Panc1 (cell line): ENCODE results near the gene HNRNPU. TPM values are rescaled to one million over a fixed set of nuclear protein-coding genes. Genes with fewer than 3 reads are reported as not detected.

Experiments
- ATAC-seq: fragments of 200-7000 bp; cut with Tn5 transposase; 2 replicates; pipeline ENCODE4 v1.9.1; 2020; ENCODE audit warnings: mild to moderate bottlenecking, moderate library complexity
- BruUV-seq: library from RNA; stranded (reverse); fragments of 400-500 nt; replicated peaks from 2 replicates; lab custom pipeline; 2021; lab: Mats Ljungman, UMichigan
- CTCF ChIA-PET: fragments of 300-600 bp; sonication (Branson Sonifier 250); formaldehyde crosslinking; loops from one replicate; lab custom pipeline; 2022; ENCODE audit warnings: antibody characterized with exemption; lab: Charles Lee
- POLR2A ChIA-PET: fragments of 300-600 bp; sonication (Branson Sonifier 250); formaldehyde crosslinking; loops from one replicate; lab custom pipeline; 2022; ENCODE audit warnings: antibody characterized with exemption; lab: Charles Lee
- DNase-seq: peaks from one replicate; pipeline ENCODE4 v3.0.0-alpha.2; 2010; ENCODE audit warnings: low read depth, low spot score
- H3K27ac ChIP-seq: 2 replicates; pipeline ENCODE4 v1.5.1; 2011; ENCODE audit warnings: mild to moderate bottlenecking, low read length, inconsistent platforms
- H3K27me3 ChIP-seq: fragments of 200-500 bp; sonication (Bioruptor generic); 2 replicates; pipeline ENCODE4 v1.6.0; 2014; ENCODE audit warnings: low read length, inconsistent platforms; ENCODE audit not compliant: control insufficient read depth, insufficient read depth
- H3K36me3 ChIP-seq: fragments of 200-500 bp; sonication (Bioruptor generic); 2 replicates; pipeline ENCODE4 v1.5.1; 2014; ENCODE audit warnings: inconsistent platforms, mild to moderate bottlenecking, low read length, moderate library complexity; ENCODE audit not compliant: control insufficient read depth, insufficient read depth
- H3K4me1 ChIP-seq: 2 replicates; pipeline ENCODE4 v1.5.1; 2011; ENCODE audit warnings: inconsistent platforms, mild to moderate bottlenecking, low read length, moderate library complexity; ENCODE audit not compliant: control insufficient read depth, insufficient read depth
- H3K4me3 ChIP-seq, 2 experiments: 2 replicates each; pipeline ENCODE4 v1.5.1; 2011 to 2012; ENCODE audit warnings: low read depth in 2 of 2, low read length in 2 of 2, mild to moderate bottlenecking in 2 of 2, inconsistent platforms in 1 of 2, moderate library complexity in 1 of 2
- H3K9me3 ChIP-seq: fragments of 200-500 bp; sonication (Bioruptor generic); 2 replicates; pipeline ENCODE4 v1.5.1; 2014; ENCODE audit warnings: low read depth, mild to moderate bottlenecking, inconsistent platforms, low read length, moderate library complexity; ENCODE audit not compliant: control insufficient read depth, insufficient read depth
- POLR2AphosphoS5 ChIP-seq: IDR thresholded peaks from 2 replicates; pipeline ENCODE4 v1.6.1; 2012; ENCODE audit warnings: mild to moderate bottlenecking, low read depth, low read length, moderate library complexity
- SIN3A ChIP-seq: IDR thresholded peaks from 2 replicates; pipeline ENCODE4 v1.6.1; 2012; ENCODE audit warnings: low read depth, mild to moderate bottlenecking, low read length, moderate library complexity, borderline replicate concordance; ENCODE audit not compliant: insufficient read depth
- TCF7L2 ChIP-seq: IDR thresholded peaks from 2 replicates; pipeline ENCODE4 v1.6.1; 2011; ENCODE audit warnings: mild to moderate bottlenecking, low read depth, low read length, inconsistent platforms
- in situ Hi-C: cut with HindIII; loops from 2 replicates; pipeline ENCODE4 v1.10.0; 2016; ENCODE audit warnings: low sequenced_read_pairs, low pct_unique_long_range_greater_than_20kb
- intact Hi-C: fragments of 100-400 bp; cut with micrococcal nuclease; formaldehyde crosslinking; loops from one replicate; pipeline ENCODE4 v1.10.0; 2022; ENCODE audit not compliant: unreplicated experiment
- total RNA-seq: library from RNA; stranded (reverse); gene quantifications from one replicate; pipeline ENCODE4 v1.2.1, GENCODE V29; 2021; ENCODE audit not compliant: unreplicated experiment
- TF ChIP-seq, protein P1 (sequence below): fragments of 450-650 bp; IDR thresholded peaks from 2 replicates; pipeline ENCODE4 v1.5.1; 2017; ENCODE audit warnings: mild to moderate bottlenecking
- TF ChIP-seq, protein P2 (sequence below), 2 experiments: IDR thresholded peaks; 2 replicates each; pipeline ENCODE4 v1.6.1; 2011 to 2012; ENCODE audit warnings: low read depth in 2 of 2, control low read depth in 1 of 2, low read length in 1 of 2, mild to moderate bottlenecking in 1 of 2, moderate library complexity in 1 of 2; ENCODE audit not compliant: insufficient read depth in 1 of 2

Gene HNRNPU
- total RNA-seq, 1 experiment from 2014 or later: 361 TPM

DNA sequence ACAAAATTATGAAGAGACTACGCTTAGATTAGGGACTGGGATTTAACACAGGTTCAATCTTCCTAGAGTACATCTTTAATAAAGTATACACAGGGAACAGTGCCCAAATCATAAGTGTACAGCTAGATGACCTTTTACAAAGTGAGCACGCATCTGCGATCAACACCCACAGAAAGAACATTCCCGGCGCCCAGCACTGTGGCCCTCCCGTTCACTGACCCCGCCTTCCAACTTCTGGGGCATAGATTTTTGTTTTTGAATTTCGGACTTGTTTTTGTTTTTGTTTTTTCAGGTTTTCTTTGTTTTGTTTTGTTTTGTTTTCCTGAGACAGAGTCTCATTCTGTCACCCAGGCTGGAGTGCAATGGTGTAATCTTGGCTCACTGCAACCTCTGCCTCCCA lies 59.5 kb downstream of the HNRNPU start:
- POLR2A ChIA-PET: no interaction called here
- intact Hi-C loops: loop anchor here (5.0 kb wide), 1 partner anchor 687 kb away; no protein-coding TSS in a partner anchor
- Histone ChIP-seq H3K27me3 (no peaks in the 10 kb centered on the region), H3K36me3 (no peaks in the 10 kb centered on the region), H3K9me3 (no peaks in the 10 kb centered on the region), H3K4me3 (no peak overlapping the region), H3K4me1 (no peaks in the 10 kb centered on the region), H3K27ac (no peak overlapping the region)
- DNase-seq: no peak
- no peak for ATAC-seq
- TF ChIP-seq, protein P1, sequence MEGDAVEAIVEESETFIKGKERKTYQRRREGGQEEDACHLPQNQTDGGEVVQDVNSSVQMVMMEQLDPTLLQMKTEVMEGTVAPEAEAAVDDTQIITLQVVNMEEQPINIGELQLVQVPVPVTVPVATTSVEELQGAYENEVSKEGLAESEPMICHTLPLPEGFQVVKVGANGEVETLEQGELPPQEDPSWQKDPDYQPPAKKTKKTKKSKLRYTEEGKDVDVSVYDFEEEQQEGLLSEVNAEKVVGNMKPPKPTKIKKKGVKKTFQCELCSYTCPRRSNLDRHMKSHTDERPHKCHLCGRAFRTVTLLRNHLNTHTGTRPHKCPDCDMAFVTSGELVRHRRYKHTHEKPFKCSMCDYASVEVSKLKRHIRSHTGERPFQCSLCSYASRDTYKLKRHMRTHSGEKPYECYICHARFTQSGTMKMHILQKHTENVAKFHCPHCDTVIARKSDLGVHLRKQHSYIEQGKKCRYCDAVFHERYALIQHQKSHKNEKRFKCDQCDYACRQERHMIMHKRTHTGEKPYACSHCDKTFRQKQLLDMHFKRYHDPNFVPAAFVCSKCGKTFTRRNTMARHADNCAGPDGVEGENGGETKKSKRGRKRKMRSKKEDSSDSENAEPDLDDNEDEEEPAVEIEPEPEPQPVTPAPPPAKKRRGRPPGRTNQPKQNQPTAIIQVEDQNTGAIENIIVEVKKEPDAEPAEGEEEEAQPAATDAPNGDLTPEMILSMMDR: no peak
- no peak for TF ChIP-seq TCF7L2
- TF ChIP-seq SIN3A: no peak
- TF ChIP-seq POLR2AphosphoS5: no peak
- TF ChIP-seq, protein P2, sequence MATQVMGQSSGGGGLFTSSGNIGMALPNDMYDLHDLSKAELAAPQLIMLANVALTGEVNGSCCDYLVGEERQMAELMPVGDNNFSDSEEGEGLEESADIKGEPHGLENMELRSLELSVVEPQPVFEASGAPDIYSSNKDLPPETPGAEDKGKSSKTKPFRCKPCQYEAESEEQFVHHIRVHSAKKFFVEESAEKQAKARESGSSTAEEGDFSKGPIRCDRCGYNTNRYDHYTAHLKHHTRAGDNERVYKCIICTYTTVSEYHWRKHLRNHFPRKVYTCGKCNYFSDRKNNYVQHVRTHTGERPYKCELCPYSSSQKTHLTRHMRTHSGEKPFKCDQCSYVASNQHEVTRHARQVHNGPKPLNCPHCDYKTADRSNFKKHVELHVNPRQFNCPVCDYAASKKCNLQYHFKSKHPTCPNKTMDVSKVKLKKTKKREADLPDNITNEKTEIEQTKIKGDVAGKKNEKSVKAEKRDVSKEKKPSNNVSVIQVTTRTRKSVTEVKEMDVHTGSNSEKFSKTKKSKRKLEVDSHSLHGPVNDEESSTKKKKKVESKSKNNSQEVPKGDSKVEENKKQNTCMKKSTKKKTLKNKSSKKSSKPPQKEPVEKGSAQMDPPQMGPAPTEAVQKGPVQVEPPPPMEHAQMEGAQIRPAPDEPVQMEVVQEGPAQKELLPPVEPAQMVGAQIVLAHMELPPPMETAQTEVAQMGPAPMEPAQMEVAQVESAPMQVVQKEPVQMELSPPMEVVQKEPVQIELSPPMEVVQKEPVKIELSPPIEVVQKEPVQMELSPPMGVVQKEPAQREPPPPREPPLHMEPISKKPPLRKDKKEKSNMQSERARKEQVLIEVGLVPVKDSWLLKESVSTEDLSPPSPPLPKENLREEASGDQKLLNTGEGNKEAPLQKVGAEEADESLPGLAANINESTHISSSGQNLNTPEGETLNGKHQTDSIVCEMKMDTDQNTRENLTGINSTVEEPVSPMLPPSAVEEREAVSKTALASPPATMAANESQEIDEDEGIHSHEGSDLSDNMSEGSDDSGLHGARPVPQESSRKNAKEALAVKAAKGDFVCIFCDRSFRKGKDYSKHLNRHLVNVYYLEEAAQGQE (IDR thresholded peaks at IDR 0.05; ENCODE audit: insufficient read depth in 1 of 2, low read depth in 2 of 2, low read length in 1 of 2): no peak
- BruUV-seq: no TSS peak
- in situ Hi-C loops: no loop called here
- CTCF ChIA-PET: no interaction called here

DNA sequence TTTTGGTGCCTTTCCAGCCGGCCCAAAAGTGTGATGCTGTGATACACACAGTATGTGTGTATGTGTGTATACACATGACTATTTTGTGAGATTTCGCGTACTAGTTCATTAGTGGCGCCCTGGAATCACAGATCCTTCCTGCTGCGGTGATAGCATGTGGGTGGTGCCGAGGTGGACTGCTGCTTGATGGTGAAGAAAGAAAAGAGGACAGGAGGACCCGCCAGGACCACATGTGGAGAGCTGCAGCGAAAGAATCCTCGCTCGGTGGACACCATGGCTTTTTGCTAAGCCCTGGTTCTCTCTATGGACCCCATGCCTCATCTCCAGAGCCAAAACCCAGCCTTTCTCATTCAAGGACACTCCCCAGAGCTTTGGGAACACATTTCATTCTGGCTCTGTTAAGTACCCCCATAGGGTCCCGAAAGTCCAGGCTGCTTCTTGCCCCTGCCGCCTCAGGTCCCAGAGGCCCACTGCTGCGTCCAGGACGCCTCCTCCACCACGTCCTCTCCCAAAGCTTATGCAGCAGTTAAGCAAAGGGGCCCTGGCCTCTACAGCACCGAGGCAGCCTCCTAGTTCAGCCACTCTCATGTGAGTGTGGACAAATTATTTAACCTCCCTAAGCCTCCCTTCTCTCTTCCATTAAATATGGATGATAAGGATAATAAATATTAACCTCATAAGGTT lies 61.6 kb downstream of the HNRNPU start:
- Histone ChIP-seq H3K36me3 (no peaks in the 10 kb centered on the region), H3K9me3 (no peaks in the 10 kb centered on the region), H3K27ac (no peak overlapping the region), H3K4me1 (no peaks in the 10 kb centered on the region), H3K27me3 (no peaks in the 10 kb centered on the region), H3K4me3 (no peak overlapping the region)
- ATAC-seq (no peak), DNase-seq (no peak)
- CTCF ChIA-PET: no interaction called here
- BruUV-seq: no TSS peak
- POLR2A ChIA-PET: interaction anchor here (0.6 kb wide), 1 partner anchor 96 kb away, joined by 16 read pairs; no protein-coding TSS in a partner anchor
- TF ChIP-seq, protein P1: no peak
- TF ChIP-seq SIN3A: no peak
- TF ChIP-seq, protein P2 (IDR thresholded peaks at IDR 0.05; ENCODE audit: insufficient read depth in 1 of 2, low read depth in 2 of 2, low read length in 1 of 2): no peak
- no peak for TF ChIP-seq TCF7L2
- TF ChIP-seq POLR2AphosphoS5: no peak
- in situ Hi-C loops: no loop called here
- intact Hi-C loops: loop anchor here (5.0 kb wide), 1 partner anchor 690 kb away; no protein-coding TSS in a partner anchor
